K562 (cell line): ENCODE results near the gene FRAT1. TPM values are rescaled to one million over a fixed set of nuclear protein-coding genes. Genes with fewer than 3 reads are reported as not detected.

Experiments
- CTCF ChIP-seq, 3 experiments: IDR thresholded peaks in 2 of 3; conservative IDR thresholded peaks in 1 of 3; 2 replicates each; pipeline ENCODE4 v1.5.1; 2011 to 2012; ENCODE audit warnings: low read length in 3 of 3, mild to moderate bottlenecking in 3 of 3, control low read depth in 2 of 3, improper control_type of control experiment in 1 of 3, inconsistent platforms in 1 of 3, low read depth in 1 of 3, mixed read lengths in 1 of 3, moderate library complexity in 1 of 3; ENCODE audit not compliant: insufficient read depth in 2 of 3
- EP300 ChIP-seq: IDR thresholded peaks from 2 replicates; pipeline ENCODE4 v1.6.1; 2012; ENCODE audit warnings: low read length, improper control_type of control experiment
- HDAC8 ChIP-seq: fragments of 450-650 bp; IDR thresholded peaks from 2 replicates; pipeline ENCODE4 v1.6.1; 2016; ENCODE audit warnings: mild to moderate bottlenecking, missing genetic modification characterization, moderate library complexity, missing compliant biosample characterization
- MXD1 ChIP-seq: fragments of 250-450 bp; sonication (Bioruptor Pico); IDR thresholded peaks from 2 replicates; pipeline ENCODE4 v1.8.0; 2021; ENCODE audit warnings: borderline replicate concordance, mild to moderate bottlenecking, moderate library complexity; ENCODE audit not compliant: poor library complexity, severe bottlenecking
- RBBP5 ChIP-seq: fragments of 200-600 bp; sonication (generic); IDR thresholded peaks from 2 replicates; pipeline ENCODE4 v1.6.1; 2012; ENCODE audit warnings: borderline replicate concordance, mild to moderate bottlenecking, low read length, control low read depth, inconsistent platforms; ENCODE audit not compliant: insufficient read depth, poor library complexity, severe bottlenecking
- RBM22 ChIP-seq: fragments of 200-400 bp; formaldehyde crosslinking; IDR thresholded peaks from 2 replicates; pipeline ENCODE4 v1.6.1; 2018; ENCODE audit warnings: low read length, low read depth; ENCODE audit not compliant: poor library complexity, severe bottlenecking
- SAP30 ChIP-seq: fragments of 200-600 bp; sonication (generic); IDR thresholded peaks from 2 replicates; pipeline ENCODE4 v1.6.1; 2012; ENCODE audit warnings: borderline replicate concordance, low read depth, mild to moderate bottlenecking, moderate library complexity, low read length, control low read depth, inconsistent platforms; ENCODE audit not compliant: insufficient read depth, poor library complexity, severe bottlenecking
- SOX6 ChIP-seq: fragments of 450-650 bp; IDR thresholded peaks from 2 replicates; pipeline ENCODE4 v1.6.1; 2014; ENCODE audit warnings: mild to moderate bottlenecking
- ZBTB40 ChIP-seq, 2 experiments: fragments of 450-650 bp in 1 of 2; sonication (generic) in 1 of 2; formaldehyde crosslinking in 1 of 2; IDR thresholded peaks; 2 replicates each; pipeline versions ENCODE4 v1.7.1 to v1.9.0; 2016 to 2022; ENCODE audit warnings: inconsistent platforms in 1 of 2, mild to moderate bottlenecking in 1 of 2, missing genetic modification reagents in 1 of 2
- ZKSCAN3 ChIP-seq: fragments of 250-450 bp; sonication (Bioruptor Pico); IDR thresholded peaks from 2 replicates; pipeline ENCODE4 v1.4.0; 2020
- ZNF398 ChIP-seq: fragments of 250-450 bp; sonication (Bioruptor Pico); IDR thresholded peaks from 2 replicates; pipeline ENCODE4 v1.8.0; 2021; ENCODE audit warnings: moderate library complexity, mild to moderate bottlenecking, inconsistent platforms
- polyA plus RNA-seq, 8 experiments: library from polyadenylated mRNA; depleted of rRNA in 4 of 8; stranded (reverse) in 5 of 8; unstranded in 3 of 8; fragments of >200 nt; fragmentation: Nextera tagmentation in 2 of 8; fragmentation: Illumina TruSeq in 1 of 8; extraction: Ambion mirVana in 2 of 8; extraction: Trizol in 1 of 8; gene quantifications; 2 replicates each; pipeline versions ENCODE4 v1.2.1 to v1.2.3, GENCODE V29; 2011 to 2014; ENCODE audit warnings: inconsistent platforms in 1 of 8, missing spikeins in 1 of 8
- total RNA-seq, 7 experiments: library from RNA; depleted of rRNA in 6 of 7; stranded (reverse); fragments of >200 nt in 6 of 7; fragmentation: Illumina TruSeq in 2 of 7; extraction: Trizol in 2 of 7; gene quantifications; 2 replicates each; pipeline versions ENCODE4 v1.2.1 to v1.2.3, GENCODE V29; 2011 to 2021; ENCODE audit warnings: low replicate concordance in 1 of 7

Gene FRAT1
- total and polyA plus RNA-seq, 9 of the 15 experiments (the other 6 are each of a cell fraction or from before 2014, with no cell fraction given) = 0.11 to 4.6 (median 1.4) TPM

GRCh38 chr10:97319671-97320479 is 804 bp downstream of the FRAT1 start (continued):
- TF ChIP-seq ZNF398 (CRISPR knock-in tag) (no peak), ZKSCAN3 (CRISPR knock-in tag) (no peak), RBM22 (no peak), HDAC8 (no peak), SAP30 (peak; percentile 2), EP300 (no peak), RBBP5 (peak; percentile 72), CTCF (IDR thresholded peaks at IDR 0.05 in 2 of 3, conservative IDR thresholded peaks at IDR 0.05 in 1 of 3; ENCODE audit: insufficient read depth in 2 of 3, low read depth in 1 of 3, low read length in 3 of 3) (peak in 1 of 3 experiments; percentile 11; a peak in 1 of 6 replicates), SOX6 (no peak), ZBTB40 (IDR thresholded peaks at IDR 0.05) (no peak), ZBTB40 (CRISPR knock-in tag; IDR thresholded peaks at IDR 0.05) (no peak), MXD1 (CRISPR knock-in tag) (no peak)
